GM23248 (cell line): Measurements from ENCODE around the gene SLC9A4.

Experiments used
- EZH2 ChIP-seq: fragments of 200-600 bp; sonication (generic); IDR thresholded peaks from 2 replicates; pipeline ENCODE4 v1.6.1; 2018; ENCODE audit warnings: antibody characterized with exemption, mild to moderate bottlenecking; ENCODE audit not compliant: insufficient read depth, poor library complexity, severe bottlenecking
- EZH2phosphoT487 ChIP-seq: fragments of 200-600 bp; sonication (generic); IDR thresholded peaks from 2 replicates; pipeline ENCODE4 v1.6.1; 2018; ENCODE audit warnings: antibody characterized with exemption, moderate library complexity, mild to moderate bottlenecking, low read depth; ENCODE audit not compliant: insufficient read depth

GRCh38 chr2:102480285-102481195, 7.5 kb downstream of the SLC9A4 start:
- TF ChIP-seq EZH2phosphoT487 (no peak), EZH2 (no peak)
